HG03521 (cell line): ENCODE data around the gene MTHFD2L.
"Not testable (repeated sequence)": the region's sequence is repeated elsewhere in the genome, so short reads cannot be mapped to it uniquely, and the experiment has no call there.

ENCODE experiments used
- ATAC-seq: cut with Tn5 transposase; IDR thresholded peaks from one replicate; pipeline ENCODE4 v1.9.1; 2021; ENCODE audit warnings: mild to moderate bottlenecking, moderate library complexity; ENCODE audit not compliant: unreplicated experiment

MTHFD2L gene

DNA sequence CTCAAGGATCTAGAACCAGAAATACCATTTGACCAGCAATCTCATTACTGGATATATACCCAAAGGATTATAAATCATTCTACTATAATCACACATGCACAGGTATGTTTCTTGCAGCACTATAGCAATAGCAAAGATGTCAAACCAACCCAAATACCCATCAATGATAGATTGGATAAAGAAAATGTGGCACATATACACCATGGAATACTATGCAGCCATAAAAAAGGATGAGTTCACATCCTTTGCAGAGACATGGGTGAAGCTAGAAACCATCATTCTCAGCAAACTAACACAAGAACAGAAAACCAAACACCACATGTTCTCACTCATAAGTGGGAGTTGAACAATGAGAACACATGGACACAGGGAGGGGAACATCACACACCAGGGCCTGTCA, 25.7 kb upstream of the MTHFD2L start:
- ATAC-seq, result not testable (repeated sequence)

DNA sequence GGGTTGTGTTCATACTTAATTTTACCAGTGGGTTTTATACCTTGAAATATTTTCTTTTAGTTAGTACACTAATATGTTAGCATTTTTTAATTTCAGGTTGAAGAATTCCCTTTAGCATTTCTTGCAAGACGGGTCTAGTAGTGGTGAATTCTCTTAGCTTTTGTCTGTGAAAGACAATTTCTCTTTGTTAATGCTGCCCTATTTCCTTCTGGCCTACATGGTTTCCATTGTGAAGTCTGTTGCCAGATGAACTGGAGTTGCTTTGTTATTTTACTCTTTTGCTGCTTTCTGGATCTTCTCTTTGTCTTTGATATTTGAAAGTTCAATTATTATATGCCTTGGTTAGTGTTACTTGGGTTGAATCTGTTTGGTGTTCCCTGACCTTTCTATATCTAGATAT, 25.0 kb upstream of the MTHFD2L start:
- no peak for ATAC-seq

DNA sequence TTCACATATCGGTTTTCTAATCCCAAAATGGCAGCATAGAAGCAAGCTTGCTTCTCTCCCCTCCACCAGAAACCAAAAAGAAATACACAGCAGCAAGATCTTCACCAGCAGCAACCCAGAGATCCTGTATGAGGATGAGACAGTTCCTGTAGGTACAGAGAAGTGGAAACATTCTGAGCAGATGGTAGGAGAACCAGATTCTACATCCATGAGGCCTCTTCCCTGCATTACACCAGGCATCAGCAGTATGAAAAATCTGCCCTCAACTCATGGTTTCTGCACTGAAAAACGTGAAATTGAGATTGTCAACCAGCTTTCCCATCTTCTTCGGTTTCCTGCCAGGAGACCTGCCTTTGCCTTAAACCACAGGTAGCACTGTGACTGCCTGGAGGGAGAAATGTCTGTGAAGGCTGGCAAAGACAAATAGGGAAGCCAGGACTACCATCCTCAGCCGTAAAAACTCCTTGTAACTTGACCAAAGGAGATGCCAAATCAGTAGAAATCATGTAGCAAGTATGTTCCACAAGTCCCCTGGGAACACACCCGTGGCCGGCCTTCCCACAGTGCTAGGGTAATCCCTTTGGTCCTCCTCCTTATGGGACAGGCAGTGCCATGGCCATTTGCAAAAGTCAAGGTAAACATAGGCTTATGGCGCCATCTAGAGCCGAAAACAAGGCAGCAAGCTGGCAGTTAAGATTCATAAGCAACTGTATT, 24.0 kb upstream of the MTHFD2L start:
- peak; percentile 73 for ATAC-seq

GRCh38 chr4:74134500-74134852, 23.4 kb upstream of the MTHFD2L start:
- ATAC-seq, result no peak

- no peak for ATAC-seq
Observed at GRCh38 chr4:74146581-74147129, 11.3 kb upstream of the MTHFD2L start.

DNA sequence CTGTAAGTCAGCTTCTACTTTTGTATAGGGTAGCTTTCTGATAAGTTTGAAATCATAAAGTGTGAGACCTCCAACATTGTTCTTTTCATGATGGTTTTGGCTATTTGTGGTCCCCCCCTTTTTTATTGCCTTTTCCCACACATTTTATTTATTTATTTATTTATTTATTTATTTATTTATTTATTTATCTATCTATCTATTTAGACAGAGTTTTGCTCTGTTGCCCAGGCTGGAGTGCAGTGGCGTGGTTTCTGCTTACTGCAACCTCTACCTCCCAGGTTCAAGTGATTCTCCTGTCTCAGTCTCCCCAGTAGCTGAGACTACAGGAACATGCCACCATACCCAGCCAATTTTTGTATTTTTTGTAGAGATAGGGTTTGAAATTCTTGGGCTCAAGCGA, 9.7 kb upstream of the MTHFD2L start:
- no peak for ATAC-seq

DNA sequence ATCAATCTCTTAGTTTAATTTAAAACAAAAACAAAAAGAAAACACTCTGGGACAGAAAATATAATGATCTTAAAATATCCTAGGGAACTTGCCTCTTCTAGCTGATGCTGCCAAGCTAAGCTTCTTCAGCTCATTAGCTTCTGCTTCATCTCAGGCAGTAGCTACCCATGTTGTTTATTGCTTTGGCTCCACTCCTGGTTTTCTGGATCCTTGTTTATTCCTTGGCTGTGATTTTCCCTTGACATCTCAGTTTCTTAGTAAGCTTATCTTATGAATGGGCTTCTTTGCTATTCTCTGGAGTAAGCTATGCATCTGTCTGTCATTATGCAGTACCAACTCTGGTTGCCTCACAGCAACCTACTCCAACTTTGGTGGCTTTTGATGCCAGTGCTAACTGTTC, 5.1 kb upstream of the MTHFD2L start:
- no peak for ATAC-seq

DNA sequence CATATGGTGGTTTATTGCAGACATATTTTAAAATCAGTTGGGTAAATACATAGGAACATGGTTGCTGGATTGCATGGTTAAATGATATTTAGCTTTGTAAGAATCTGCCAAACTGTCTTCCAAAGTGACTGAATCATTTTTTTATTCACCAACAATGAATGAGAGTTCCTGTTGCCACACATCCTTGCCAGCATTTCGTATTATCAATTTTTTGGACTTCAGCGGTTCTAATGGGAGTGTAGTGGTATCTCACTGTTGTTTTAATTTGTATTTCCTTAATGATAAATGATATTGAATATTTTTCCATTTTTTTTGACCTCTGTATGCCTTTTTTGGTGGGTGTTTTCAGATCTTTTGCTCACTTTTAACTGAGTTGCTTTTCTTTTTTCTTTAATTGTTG, 1.4 kb upstream of the MTHFD2L start:
- no peak for ATAC-seq

DNA sequence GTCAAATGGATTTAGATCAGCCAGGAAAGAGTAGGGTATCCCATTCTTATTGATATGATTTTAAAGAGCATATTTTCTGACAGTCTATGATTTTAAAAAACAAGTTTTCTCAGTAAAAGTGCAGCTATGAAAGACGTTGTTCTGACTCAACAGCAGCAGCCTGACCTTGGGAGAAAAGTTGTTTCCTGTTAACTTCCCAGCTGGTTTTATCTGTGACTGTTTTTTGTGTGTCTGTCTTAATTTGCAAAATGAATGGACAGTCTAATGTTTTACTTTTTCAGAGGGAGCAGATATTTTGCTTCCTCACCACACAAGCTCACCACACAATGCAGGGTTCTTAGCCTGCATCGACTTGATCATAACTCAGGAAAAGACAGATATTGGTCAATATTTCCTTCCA, 764 bp upstream of the MTHFD2L start:
- no peak for ATAC-seq

DNA sequence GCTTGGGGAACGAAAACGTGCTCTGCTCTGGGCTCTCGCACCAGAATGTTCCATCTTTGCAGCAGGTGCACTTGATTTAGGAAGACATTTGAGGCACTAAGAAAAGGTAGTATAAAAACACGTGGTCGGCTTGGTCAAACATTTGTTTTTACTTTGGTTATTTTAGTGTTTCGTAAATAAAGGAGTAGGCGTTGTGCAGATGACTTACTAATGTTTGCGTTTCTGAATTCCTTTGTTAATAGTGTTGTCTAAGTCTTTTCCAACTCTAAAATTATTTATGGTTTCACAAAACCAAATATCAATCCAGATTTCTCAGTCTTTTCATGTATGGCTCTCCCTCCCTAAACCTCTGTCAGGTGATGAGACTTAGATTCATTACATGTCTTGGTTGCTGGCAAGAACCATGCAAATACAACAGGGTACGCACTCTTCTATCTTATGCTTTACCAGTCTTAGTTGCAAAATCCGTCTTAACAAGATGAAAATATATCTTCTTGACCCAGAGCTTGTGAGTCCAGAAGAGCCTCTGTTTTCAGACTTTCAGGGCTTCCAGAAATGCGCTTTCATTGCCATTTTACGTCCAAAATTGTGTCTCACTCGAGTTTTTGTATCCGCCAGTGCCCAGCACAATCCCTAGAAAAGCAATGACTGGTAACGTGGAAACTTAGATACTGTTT, 686 bp downstream of the MTHFD2L start:
- ATAC-seq, result no peak

GRCh38 chr4:74159143-74159709, 1.3 kb downstream of the MTHFD2L start:
- no peak for ATAC-seq

GRCh38 chr4:74161666-74162450, 3.9 kb downstream of the MTHFD2L start:
- no peak for ATAC-seq

DNA sequence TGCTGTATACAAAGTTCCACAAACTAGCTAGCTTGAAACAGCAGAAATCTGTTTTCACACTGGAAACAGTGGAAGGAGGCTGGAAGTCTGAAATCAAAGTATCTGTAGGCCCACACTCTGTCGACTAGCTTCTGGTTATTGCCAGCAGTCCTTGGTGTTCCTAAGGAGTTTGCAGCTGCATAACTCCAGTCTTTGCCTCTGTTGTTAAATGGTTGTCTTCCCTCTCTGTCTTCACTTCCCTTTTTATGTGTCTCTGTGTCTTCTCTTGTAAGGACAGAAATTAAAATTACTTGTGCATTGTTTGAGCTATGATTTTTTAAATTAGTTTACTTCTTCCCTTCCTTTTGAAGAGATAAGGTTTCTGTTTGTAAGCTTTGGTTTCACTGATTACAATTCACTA, 8.2 kb downstream of the MTHFD2L start:
- no peak for ATAC-seq

- ATAC-seq, result no peak
Observed at GRCh38 chr4:74166818-74167217, 8.9 kb downstream of the MTHFD2L start.

GRCh38 chr4:74167585-74167984, 9.7 kb downstream of the MTHFD2L start:
- no peak for ATAC-seq

- no peak for ATAC-seq
Observed at GRCh38 chr4:74168841-74169240, 10.9 kb downstream of the MTHFD2L start.

DNA sequence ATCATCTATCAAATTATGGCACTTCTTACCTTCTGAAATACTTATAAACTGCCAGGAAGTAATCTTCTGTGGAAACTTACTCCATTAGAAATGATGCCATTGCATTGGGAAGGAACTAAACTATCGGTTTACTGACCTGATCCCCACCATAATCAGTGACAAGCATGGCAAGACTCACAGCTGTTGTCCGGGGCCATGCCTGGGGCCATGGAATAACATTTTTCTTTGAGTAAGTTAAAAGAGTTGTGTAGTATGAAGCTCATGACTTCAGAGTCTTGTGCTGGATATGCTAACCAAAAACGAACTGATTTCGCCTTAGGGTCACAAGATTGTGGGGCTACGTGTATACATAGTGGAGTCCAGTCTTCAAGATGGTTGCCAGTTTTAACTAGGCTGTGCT, 15.4 kb downstream of the MTHFD2L start:
- no peak for ATAC-seq

DNA sequence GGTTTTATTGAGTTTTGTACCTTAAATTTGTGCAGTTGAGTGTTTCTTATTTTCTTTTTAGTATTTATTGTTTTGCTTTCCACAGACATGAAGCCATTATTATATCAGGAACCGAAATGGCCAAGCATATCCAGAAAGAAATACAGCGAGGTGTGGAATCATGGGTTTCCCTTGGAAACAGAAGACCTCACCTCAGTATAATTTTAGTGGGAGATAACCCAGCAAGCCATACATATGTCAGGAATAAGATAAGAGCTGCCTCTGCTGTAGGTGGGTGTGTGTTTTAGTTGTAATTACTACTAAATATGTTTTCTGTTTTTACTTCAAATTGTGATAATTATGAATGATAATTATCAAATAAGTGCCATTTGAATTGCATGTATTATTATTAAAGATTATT, 16.5 kb downstream of the MTHFD2L start:
- no peak for ATAC-seq

- no peak for ATAC-seq
Observed at GRCh38 chr4:74174941-74175340, 17.0 kb downstream of the MTHFD2L start.

GRCh38 chr4:74175379-74175778, 17.5 kb downstream of the MTHFD2L start:
- no peak for ATAC-seq

DNA sequence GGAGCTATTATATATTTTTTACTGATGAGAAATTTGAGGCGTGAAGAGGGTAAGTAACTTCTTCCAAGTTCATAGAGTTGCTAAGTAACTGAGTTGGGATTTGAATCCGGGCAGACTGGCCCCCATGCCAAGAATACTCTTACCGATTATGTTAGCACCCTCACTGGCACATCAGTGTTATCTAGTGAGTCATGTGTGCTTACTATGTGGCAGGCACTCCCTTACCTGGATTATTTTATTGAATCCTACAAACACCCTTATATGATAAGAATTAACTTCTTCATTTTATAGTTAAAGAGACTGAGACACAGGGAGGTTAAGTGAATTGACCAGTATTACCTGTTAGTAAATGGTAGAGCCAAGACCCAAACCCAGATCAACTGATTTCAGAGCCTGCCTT, 20.9 kb downstream of the MTHFD2L start:
- ATAC-seq, result no peak
